ENCODE measurements around the gene FAM25A. TPM values are rescaled to one million over a fixed set of nuclear protein-coding genes. Genes with fewer than 3 reads are reported as not detected.
"Not testable (repeated sequence)": the region's sequence is repeated elsewhere in the genome, so short reads cannot be mapped to it uniquely, and the experiment has no call there.

The FAM25A gene
- total RNA-seq, 1 donor: not detected

GRCh38 chr10:86974484-86974883 is 45.6 kb upstream of the FAM25A start:
- Histone ChIP-seq H3K27ac (ENCODE audit: low read depth, low read length) (no peak overlapping the region), H3K4me1 (ENCODE audit: insufficient read depth, low read length) (peaks cover 32% of the 10 kb centered on the region), H3K36me3 (ENCODE audit: insufficient read depth, low read length) (no peaks in the 10 kb centered on the region), H3K27me3 (ENCODE audit: insufficient read depth, low read length) (no peaks in the 10 kb centered on the region), H4K20me1 (ENCODE audit: insufficient read depth, low read length) (peaks cover 4% of the 10 kb centered on the region), H3K79me2 (ENCODE audit: insufficient read depth, low read length) (no peaks in the 10 kb centered on the region), H2AFZ (ENCODE audit: low read length) (no peak overlapping the region), H3K4me3 (ENCODE audit: insufficient read depth, low read length) (no peak overlapping the region), H3K9me3 (ENCODE audit: low read depth, low read length) (no peaks in the 10 kb centered on the region), H3K4me2 (ENCODE audit: insufficient read depth, low read length) (no peak overlapping the region)
- no peak for DNase-seq (ENCODE audit: insufficient read length, low spot score, missing footprints)
- no peak for TF ChIP-seq CTCF (IDR thresholded peaks at IDR 0.05; ENCODE audit: extremely low read depth, low read depth, low read length)

GRCh38 chr10:86976362-86977056 is 43.6 kb upstream of the FAM25A start:
- Histone ChIP-seq H3K4me1 (ENCODE audit: insufficient read depth, low read length) (peaks cover 29% of the 10 kb centered on the region), H4K20me1 (ENCODE audit: insufficient read depth, low read length) (no peaks in the 10 kb centered on the region), H3K36me3 (ENCODE audit: insufficient read depth, low read length) (no peaks in the 10 kb centered on the region), H3K4me3 (ENCODE audit: insufficient read depth, low read length) (no peak overlapping the region), H3K79me2 (ENCODE audit: insufficient read depth, low read length) (no peaks in the 10 kb centered on the region), H3K27me3 (ENCODE audit: insufficient read depth, low read length) (no peaks in the 10 kb centered on the region), H3K27ac (ENCODE audit: low read depth, low read length) (no peak overlapping the region), H2AFZ (ENCODE audit: low read length) (no peak overlapping the region), H3K9me3 (ENCODE audit: low read depth, low read length) (no peaks in the 10 kb centered on the region), H3K4me2 (ENCODE audit: insufficient read depth, low read length) (no peak overlapping the region)
- DNase-seq (ENCODE audit: insufficient read length, low spot score, missing footprints): no peak
- no peak for TF ChIP-seq CTCF (IDR thresholded peaks at IDR 0.05; ENCODE audit: extremely low read depth, low read depth, low read length)

GRCh38 chr10:86978457-86978856 is 41.6 kb upstream of the FAM25A start:
- not testable (repeated sequence) for H3K36me3 ChIP-seq (ENCODE audit: insufficient read depth, low read length); H3K27ac ChIP-seq (ENCODE audit: low read depth, low read length); H3K4me3 ChIP-seq (ENCODE audit: insufficient read depth, low read length); H4K20me1 ChIP-seq (ENCODE audit: insufficient read depth, low read length); H3K27me3 ChIP-seq (ENCODE audit: insufficient read depth, low read length); H2AFZ ChIP-seq (ENCODE audit: low read length); H3K4me2 ChIP-seq (ENCODE audit: insufficient read depth, low read length); H3K9me3 ChIP-seq (ENCODE audit: low read depth, low read length); H3K79me2 ChIP-seq (ENCODE audit: insufficient read depth, low read length); DNase-seq (ENCODE audit: insufficient read length, low spot score, missing footprints)
- peaks cover 22% of the 10 kb centered on the region for H3K4me1 ChIP-seq (ENCODE audit: insufficient read depth, low read length)

GRCh38 chr10:86979296-86979818 is 40.7 kb upstream of the FAM25A start:
- H3K4me2 ChIP-seq (ENCODE audit: insufficient read depth, low read length): no peak overlapping the region
- H3K9me3 ChIP-seq (ENCODE audit: low read depth, low read length): no peaks in the 10 kb centered on the region
- H4K20me1 ChIP-seq (ENCODE audit: insufficient read depth, low read length): no peaks in the 10 kb centered on the region
- H3K27ac ChIP-seq (ENCODE audit: low read depth, low read length): peak overlapping the region; percentile 37
- TF ChIP-seq CTCF (IDR thresholded peaks at IDR 0.05; ENCODE audit: extremely low read depth, low read depth, low read length): no peak
- H3K4me3 ChIP-seq (ENCODE audit: insufficient read depth, low read length): no peak overlapping the region
- H2AFZ ChIP-seq (ENCODE audit: low read length): no peak overlapping the region
- DNase-seq (ENCODE audit: insufficient read length, low spot score, missing footprints): peak; percentile 42
- H3K4me1 ChIP-seq (ENCODE audit: insufficient read depth, low read length): peaks cover 22% of the 10 kb centered on the region
- no peaks in the 10 kb centered on the region for H3K27me3 ChIP-seq (ENCODE audit: insufficient read depth, low read length)
- H3K36me3 ChIP-seq (ENCODE audit: insufficient read depth, low read length): no peaks in the 10 kb centered on the region
- no peaks in the 10 kb centered on the region for H3K79me2 ChIP-seq (ENCODE audit: insufficient read depth, low read length)

All from osteoblast (primary cell).